ENCODE measurements around the gene BCL11B. TPM values are rescaled to one million over a fixed set of nuclear protein-coding genes. Genes with fewer than 3 reads are reported as not detected.

BCL11B gene
- total and polyA plus RNA-seq, 2 donors (not counting 1 experiment from before 2014, with no cell fraction given): 0.33 to 0.42 TPM

- Histone ChIP-seq H3K79me2 (ENCODE audit: control insufficient read depth, insufficient read depth, low read length) (no peaks in the 10 kb centered on the region), H3K36me3 (replicated peaks in 1 of 2; ENCODE audit: control extremely low read depth in 1 of 2, control insufficient read depth in 1 of 2, extremely low read depth in 1 of 2, insufficient read depth in 2 of 2, low read length in 1 of 2) (no peaks in the 10 kb centered on the region), H3K27me3 (replicated peaks in 1 of 4; ENCODE audit: control extremely low read depth in 1 of 4, control insufficient read depth in 3 of 4, insufficient read depth in 4 of 4, low read length in 3 of 4) (peaks cover 0 to 14% (median 2%) of the 10 kb centered on the region in 4 experiments), H3K4me1 (ENCODE audit: control insufficient read depth in 2 of 2, insufficient read depth in 2 of 2, low read length in 2 of 2) (no peaks in the 10 kb centered on the region), H3K4me2 (replicated peaks; ENCODE audit: low read depth, low read length, poor library complexity, severe bottlenecking) (no peak overlapping the region), H3K4me3 (ENCODE audit: control extremely low read depth in 1 of 5, extremely low read depth in 1 of 5, insufficient read depth in 1 of 5, low read depth in 2 of 5, low read length in 4 of 5) (no peak overlapping the region), H2AFZ (ENCODE audit: insufficient read depth, low read depth, low read length, poor library complexity, severe bottlenecking) (no peak overlapping the region), H3K9ac (ENCODE audit: low read length) (no peak overlapping the region), H3K27ac (ENCODE audit: low read length in 2 of 2) (no peak overlapping the region), H4K20me1 (ENCODE audit: control insufficient read depth, insufficient read depth, low read length, poor library complexity, severe bottlenecking) (no peaks in the 10 kb centered on the region), H3K9me3 (ENCODE audit: control extremely low read depth in 1 of 3, control insufficient read depth in 2 of 3, insufficient read depth in 1 of 3, low read length in 2 of 3) (peaks cover 0 to 62% (median 6%) of the 10 kb centered on the region in 3 donors)
- no peak overlapping the region for H3K27ac Mint-ChIP-seq
- intact Hi-C loops (cut with micrococcal nuclease): no loop called here
- DNase-seq: no peak
- H3K9me3 Mint-ChIP-seq (ENCODE audit: insufficient read depth): peaks cover 2% of the 10 kb centered on the region
- WGBS (ENCODE audit: insufficient coverage): 20% methylated on average over 38 of the region's 38 CpGs
- H3K4me1 Mint-ChIP-seq: no peaks in the 10 kb centered on the region
- CTCF ChIA-PET: no interaction called here
- no peak for ATAC-seq (ENCODE audit: low read depth)
- TF ChIP-seq EZH2 (IDR thresholded peaks at IDR 0.05; ENCODE audit: borderline replicate concordance, insufficient read depth, low read depth, low read length, poor library complexity, severe bottlenecking): no peak
- TF ChIP-seq CTCF (IDR thresholded peaks at IDR 0.05): no peak
- H3K4me3 Mint-ChIP-seq: no peak overlapping the region
- peaks cover 23% of the 10 kb centered on the region for H3K27me3 Mint-ChIP-seq
- POLR2A ChIA-PET: no interaction called here
Observed at GRCh38 chr14:99231161-99231849, 40.7 kb downstream of the BCL11B start.
